G401.6 (cell line): ENCODE data around the gene SNX8.

Experiments
- FAIRE-seq: peaks from 2 replicates; lab custom pipeline; 2012; peaks lifted over from hg19 to GRCh38; lab: Jason Lieb, UNC

The SNX8 gene

DNA sequence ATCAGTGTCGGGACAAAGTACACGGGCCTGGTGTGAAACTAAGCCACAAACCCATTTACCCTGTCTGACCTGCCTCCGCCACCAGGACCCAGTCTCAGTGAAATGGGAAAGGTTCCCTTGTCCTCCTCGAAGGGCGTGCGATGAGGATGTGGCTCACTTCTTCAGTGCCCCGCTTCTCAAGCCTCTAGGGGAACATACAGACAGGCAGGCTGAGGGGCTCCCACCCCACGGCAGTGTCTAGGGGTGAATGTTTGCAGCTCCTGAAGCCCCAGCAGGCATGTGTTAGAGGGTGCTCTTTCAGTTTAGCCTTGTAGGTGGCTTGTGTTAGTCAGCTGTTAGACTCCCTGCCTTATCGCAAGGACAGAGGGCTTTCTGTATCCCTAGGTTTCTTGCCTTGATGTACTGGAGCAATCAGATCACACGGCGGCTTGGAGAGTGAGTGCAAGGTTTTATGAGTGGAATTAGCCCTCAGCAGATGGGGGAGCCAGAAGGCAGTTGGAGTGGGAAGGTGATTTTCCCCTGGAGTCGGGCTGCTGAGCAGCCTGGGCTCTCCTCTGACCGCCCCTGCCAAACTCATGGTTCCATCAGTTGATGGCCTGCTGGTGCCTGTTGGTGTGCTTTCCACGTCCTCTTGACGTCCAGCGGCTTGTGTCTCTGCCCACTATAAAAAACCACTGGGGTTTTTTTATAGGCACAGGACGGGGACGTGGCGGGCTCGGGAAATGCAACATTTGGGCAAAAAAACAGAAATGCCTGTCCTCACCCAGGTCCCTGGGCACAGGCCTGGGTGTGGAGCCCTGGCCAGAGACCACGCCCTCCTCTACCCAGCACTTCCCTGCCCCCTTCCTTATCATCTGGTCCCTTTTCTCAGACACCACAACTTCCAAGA lies 71.5 kb downstream of the SNX8 start:
- no peak for FAIRE-seq

DNA sequence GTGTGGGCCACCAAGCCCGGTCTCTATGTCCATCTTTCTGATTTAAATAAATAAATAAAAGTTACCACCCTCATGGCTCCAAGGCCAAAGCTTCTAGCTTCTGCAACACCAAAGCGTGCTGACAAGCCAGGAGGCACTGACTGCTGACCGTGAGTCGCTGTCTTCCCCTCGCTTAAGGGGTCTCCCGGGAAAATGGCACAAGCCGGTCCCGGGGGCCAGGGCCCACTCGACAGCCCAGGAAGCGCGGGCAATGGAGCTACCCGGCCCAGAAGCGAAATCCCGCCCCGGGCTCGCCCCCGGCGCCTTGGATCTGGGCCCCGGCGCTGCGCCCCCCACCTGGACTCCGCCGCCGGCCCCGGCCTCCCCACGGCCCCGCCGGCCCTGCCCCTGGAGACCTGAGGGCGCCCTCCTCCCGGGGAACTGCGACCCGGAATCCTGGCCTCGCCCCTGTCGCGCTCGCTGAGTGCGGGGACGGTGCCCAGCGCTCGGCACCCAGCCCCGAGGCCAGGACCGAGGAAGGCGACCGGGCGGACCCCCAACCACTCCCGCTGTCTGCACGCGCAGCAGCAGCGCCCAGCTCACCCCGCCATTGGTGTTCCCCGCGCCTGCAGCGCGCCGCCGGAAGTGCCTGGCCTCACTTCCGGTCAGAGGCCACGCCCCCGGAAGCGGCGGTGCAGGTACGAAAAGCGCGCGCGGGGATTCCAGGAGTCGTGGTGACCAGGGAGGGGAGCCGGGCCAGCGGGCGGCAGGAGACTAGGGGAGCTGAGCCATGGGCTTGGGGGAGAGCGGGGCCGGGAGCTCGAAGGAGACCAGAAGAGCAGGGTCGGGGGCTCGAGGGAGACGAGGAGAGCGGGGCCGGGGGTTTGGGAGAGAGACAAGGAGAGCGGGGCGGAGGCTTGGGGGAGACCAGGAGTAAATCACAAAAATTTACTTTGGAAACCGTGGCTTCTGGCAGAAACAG lies 72.4 kb downstream of the SNX8 start, which contains the start of the genes MRM2 and NUDT1:
MRM2 (minus strand) TSS at position 626 of the 961 bp plus-strand sequence; CDS start at position 590, 36 bp downstream.
NUDT1 (plus strand) TSS at position 647 of the 961 bp plus-strand sequence. CDS start 2,349 bp downstream, outside the sequence.
- peak; percentile 57 for FAIRE-seq

DNA sequence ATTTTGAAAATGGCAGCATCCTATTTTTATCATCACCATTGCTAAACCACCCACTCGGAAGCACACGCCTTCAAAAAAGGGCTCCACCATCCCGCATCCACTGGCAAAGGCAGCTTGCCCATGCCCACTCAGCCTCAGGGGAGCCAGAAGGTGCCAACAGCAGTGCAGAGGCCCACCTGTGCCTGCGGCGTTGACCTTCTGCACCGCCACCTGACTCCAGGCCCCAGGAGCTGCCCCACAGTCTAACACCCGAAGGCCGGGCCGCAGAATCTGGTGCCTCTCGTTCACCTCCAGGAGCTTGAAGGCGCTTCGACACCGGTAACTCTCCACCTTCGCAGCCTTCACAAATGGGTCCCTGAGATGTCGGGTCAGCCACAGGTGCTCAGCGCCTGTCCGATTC lies 75.0 kb downstream of the SNX8 start:
- no peak for FAIRE-seq

DNA sequence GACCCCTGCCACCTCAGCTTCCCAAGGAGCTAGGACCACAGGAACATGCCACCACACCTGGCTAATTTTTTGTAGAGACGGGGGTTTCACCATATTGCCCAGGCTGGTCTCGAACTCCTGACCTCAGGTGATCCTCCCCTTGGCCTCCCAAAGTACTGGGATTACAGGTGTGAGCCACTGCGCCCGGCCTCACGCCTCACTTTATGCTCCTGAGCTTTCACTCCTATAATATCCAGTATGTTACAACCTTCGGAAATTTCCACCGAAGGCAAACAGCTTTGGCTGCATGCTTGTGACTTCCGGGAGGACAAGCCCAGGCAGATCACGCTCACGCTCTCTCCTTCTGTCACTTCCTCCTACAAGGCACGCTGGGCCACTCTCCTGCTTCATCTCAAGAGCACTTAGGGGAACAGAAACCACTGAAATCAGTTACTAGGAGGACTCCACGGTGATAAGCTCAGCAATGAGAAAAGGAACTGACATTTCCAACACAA lies 77.1 kb downstream of the SNX8 start:
- FAIRE-seq = no peak

DNA sequence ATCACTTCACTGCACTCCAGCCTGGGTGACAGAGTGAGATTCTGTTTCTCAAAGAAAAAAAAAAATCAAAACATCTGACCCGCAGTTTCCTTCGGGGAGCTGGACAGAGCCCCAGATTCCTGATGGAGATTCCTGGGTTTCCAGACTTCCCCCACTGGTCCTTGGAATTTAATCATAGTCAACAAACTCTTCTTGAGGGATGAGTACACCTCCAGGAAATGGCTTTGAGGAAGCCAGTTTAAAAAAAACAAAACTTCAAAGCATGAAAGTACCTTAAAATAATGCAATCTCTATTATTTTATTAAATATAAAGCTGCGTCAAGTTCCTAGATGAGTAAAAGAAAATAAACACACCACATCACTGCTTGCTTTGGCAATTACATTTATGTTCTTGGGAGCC lies 80.3 kb downstream of the SNX8 start:
- no peak for FAIRE-seq

DNA sequence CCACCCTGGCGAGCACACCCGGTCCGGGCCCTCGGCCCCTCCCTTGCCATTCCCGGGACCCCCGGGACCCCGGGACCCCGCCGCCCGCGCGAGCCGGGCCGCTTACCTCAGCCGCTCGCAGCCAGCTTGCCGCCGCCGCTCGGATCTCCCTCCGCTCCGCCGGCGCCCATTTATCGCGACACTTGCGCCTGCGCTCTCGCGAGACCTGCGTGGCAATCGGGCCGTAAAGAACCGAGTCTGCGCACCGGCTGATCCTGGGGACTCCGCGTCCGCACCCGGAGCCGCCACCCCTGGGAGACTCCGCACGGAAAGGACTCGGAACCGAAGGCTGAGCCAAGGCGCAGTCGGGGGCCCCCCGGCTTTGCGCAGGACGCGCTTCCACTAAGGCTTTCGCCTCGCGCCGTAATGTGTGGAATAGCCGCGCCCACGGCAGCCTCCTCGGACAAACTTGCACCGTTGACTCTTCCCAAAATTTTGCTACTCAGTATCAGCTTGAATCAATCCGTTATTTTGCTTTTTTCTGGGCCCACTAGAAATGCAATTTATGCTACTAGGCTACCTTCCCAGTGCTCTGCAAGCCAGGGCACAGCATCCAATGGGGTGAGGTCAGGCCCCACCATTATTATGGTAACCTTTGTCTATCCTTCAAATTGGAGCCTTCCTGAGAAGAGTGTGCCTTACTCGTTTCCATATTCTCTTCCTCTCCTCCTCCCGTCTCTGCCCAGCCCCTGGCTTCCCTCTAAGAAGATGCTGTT lies 81.3 kb downstream of the SNX8 start, which contains the start of gene MAD1L1:
MAD1L1 (minus strand) TSS at position 180 of the 755 bp plus-strand sequence. CDS start 2,812 bp downstream, outside the sequence.
- peak; percentile 80 for FAIRE-seq

DNA sequence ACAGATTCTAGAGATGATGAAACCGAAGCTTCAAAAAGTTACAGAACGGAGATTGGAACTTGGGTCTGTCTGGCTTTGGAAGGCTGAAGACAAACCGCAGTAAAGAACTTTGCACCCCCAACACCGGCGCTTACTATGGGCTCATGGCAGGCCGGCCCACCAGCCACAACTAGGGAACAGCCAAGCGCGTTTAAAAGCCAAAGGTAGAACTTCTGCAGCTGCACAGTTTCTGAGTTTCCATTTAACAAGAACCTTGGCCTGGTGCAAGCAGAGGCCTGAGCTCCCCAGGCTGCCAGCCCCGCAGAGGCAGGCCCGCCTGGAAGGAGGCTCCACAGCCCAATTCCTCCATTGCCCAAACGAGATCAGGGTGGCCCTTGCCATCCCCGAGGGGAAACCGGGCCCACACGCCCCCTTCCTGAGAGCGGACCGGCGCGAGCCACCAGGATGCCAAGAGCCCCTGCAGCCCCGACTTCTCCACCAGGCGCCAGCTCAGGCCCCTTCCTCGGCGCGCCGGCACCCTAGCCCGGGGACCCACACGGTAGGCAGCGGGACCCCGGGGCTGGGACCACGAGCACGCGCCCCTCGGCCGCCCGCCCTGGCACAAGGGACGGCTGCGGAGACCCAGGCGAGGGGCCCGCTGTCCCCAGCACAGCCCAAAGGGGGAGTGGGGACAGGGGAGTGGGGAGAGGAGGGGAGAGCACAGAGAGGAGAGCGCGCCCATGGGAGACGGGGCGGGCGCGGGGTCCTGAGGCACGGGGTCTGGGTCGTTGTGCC lies 82.1 kb downstream of the SNX8 start:
- no peak for FAIRE-seq

DNA sequence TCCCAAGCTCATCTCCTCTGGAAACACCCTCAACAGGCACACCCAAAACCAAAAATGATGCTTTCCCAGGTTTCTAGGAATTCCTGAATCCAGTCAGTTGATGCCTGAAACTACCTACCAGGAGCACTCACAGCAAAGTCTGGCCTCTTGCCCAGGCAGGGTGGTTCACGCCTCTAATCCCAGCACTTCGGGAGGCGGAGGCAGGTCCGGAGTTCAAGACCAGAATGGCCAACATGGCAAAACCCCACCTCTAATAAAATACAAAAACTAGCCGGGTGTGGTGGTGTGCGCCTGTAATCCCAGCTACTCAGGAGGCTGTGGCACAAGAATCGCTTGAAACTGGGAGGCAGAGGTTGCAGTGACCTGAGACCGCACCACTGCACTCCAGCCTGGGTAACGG lies 83.4 kb downstream of the SNX8 start:
- FAIRE-seq = no peak

DNA sequence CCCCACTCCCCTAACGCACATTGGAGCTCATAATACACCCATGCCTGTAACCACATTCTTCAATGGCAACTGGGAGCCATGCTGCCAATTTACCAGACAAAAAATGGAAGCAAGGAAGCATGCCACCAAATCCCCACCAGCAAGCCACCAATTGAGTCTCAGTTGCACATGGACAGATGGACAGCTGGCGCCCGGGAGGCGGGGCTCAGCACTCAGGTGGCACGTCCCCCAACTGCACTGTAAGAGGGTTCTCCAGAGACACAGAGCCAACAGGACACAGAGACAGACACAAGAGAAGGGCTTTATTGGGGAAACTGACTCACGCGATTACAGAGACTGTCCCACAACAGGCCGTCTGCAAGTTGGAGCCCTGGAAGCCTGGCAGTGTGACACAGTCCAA lies 84.0 kb downstream of the SNX8 start:
- no peak for FAIRE-seq

DNA sequence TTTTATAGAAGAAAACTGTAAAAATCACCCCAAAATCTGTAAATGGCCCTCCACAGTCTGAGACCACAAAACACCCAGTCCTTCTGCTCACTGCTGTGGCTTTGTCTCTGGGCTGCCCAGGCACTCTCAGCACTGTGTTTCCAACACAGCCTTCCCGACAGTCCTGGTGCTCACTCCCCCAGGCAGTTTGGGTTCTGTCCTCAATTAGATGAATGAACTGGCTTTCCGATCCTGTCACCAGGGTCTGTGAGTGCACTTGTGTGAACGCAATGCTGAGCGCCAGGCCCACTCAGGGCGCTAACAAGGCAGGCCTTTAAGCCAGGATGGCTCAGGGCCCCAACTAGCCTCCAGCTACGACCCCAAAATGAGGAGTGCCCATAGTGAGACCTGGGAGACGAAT lies 84.8 kb downstream of the SNX8 start:
- no peak for FAIRE-seq

DNA sequence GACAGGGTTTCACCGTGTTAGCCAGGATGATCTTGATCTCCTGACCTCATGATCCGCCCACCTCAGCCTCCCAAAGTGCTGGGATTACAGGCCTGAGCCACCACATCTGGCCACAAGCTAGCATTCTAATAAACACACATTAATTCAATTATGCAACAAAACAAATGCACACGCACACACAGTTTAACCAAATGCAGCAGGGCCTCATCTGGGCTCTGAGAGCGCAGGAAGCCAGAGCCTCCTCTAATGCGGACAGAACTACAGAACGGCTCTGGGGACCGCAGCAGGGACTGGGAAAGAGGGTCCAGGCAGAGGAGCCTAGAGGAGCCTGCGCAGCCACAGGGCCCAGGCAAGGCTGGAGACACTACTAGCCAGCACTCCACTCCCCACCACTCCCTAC lies 85.3 kb downstream of the SNX8 start:
- FAIRE-seq = no peak

DNA sequence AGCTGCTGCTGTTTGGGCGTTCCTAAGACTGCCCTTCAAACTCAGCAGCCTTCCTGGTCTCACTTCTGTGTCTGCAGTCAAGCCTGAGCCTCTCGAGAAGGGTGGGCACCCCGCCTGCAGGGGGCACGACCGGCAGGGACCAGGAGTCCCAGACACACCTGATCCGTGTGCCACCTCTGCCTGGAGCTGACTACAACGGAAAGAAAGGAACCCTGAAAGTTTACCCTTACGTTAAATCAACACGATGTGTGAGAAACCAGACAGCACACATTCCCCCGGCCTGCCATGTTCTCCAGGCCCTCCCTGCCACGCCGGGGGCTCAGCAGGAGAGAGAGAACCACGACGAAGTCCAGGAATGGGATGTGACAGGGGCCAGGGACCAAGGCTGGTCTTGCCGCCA lies 86.5 kb downstream of the SNX8 start:
- FAIRE-seq = no peak

DNA sequence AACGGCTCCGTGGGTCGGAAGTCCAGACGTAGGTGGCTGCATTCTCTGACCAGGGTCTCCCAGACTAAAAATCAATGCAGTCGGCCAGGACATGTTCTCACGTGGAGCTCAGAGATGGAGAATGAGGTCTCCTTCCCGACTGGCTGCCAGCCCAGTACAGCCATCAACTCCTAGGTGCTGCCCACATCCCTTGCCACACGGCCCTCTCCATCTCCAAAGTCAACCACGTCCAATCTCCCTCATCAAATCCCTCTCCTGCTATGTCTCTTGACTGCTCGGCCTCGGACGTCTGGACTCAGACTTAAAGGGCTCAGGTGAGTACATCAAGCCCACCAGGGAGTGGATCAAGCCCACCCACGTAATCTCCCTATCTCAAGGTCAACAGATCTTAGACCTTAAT lies 88.4 kb downstream of the SNX8 start:
- FAIRE-seq = no peak

DNA sequence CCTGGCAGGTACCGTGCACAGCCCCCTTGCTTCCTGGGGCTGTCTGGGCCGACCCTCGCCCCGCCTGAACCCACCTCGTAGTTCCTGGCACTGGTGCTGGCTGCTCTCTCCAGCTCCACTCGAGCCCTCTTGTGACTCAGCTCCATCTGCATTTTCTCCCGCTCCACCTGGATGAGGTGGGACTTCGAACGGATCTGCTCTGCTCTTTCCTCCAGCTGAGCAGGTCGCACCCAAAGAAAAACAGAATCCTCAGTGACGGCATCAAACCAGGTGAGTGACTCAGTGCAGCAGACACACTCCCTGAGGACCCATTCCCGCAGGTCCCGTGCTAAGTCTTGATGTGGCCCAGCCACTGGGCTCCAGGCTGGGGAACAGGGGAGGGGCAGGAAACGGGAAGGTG lies 88.9 kb downstream of the SNX8 start:
- FAIRE-seq = no peak

DNA sequence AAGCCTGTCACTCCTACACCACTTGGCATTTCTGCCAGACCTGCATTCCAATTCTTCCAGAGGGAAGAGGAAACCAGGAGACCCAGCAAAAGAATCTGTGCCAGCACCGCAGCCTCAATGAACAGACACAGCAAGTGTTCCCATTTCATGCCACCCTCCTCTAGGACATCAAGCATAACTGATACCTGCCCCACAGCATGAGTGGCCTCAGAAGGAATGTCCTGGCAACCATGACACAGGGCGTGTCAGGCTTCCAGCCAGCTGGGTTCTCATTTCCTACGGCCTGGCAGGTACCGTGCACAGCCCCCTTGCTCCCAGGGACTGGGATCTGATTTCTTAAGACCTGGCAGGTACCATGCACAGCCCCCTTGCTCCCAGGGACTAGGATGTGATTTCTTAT lies 89.3 kb downstream of the SNX8 start:
- FAIRE-seq = no peak

DNA sequence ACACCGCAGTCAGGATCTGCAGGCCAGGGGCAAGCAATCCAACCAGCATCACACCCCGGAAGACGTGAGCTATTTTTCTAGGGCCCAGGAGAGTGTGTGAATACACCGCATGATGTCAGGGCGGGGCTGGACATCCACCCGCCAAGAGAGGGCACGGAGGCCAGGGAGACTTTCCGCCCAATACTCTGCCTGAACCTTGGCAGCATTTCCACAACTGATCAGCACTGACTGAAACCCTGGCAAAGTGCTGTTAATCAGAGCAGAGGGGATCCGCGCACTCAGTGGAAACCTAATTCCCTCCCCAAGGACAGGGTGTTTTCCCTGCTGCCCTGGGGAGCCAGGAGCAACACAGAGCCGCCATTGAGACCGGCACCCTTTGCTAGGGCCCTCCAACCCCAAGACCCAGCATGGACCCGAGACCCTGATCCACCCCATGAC lies 89.7 kb downstream of the SNX8 start:
- FAIRE-seq = no peak

DNA sequence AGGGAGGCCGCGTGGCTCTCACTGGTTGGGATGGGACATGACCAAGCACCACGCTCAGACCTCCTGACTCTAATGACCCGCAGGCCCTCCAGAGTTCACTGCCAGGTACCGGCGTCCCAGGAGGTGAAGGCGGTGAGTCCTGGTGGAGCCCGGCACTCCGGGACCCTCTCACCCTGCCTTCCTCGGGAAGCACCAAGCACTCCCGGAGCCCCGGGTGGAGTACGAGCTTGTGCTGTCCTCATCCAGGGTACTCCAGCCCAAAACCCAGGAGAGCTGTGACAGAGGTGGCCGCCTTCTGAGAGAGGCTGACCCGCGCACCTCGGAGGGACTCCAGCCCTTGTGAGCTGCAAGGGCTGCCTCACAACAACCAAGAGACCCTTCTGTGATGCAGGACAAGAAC lies 90.9 kb downstream of the SNX8 start:
- no peak for FAIRE-seq

DNA sequence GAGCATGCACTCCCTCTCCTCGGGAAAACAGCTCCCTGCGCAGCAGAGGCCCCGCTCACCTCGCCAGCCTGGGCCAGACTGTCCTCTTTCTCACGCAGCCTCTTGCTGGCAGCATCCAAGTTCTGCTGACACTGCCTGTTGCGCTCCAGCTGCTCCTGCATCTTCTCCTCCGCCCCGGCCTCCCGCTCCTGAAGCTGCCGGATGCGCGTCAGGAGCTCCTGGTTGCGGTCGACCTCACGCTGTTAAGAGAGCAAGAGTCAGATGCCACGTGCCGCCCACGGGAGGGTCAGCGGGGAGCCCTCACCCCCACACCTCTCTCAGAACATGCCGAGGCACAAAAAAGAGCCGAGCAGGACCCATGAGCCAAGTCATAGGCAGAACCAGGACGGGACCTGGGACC lies 91.7 kb downstream of the SNX8 start:
- FAIRE-seq = no peak

DNA sequence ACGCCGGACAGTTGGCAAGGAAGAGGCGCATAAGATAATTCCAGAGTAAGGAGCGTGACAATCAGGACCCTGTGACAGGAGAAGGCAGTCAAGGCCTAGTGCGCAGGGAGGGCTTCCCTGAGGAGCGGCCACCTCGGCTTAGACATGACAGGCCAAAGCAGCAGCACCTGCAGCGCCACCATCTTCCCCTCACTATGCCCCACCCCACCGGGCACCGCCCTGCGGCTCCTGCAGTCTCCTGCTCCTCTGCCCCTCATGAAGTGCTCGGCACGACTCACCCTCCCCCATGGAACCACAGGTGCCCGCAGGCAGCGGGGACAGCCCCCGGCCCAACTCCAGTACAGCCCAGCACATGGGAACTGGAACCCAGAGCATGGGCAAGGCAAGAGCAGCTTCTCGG lies 93.3 kb downstream of the SNX8 start:
- FAIRE-seq = no peak

DNA sequence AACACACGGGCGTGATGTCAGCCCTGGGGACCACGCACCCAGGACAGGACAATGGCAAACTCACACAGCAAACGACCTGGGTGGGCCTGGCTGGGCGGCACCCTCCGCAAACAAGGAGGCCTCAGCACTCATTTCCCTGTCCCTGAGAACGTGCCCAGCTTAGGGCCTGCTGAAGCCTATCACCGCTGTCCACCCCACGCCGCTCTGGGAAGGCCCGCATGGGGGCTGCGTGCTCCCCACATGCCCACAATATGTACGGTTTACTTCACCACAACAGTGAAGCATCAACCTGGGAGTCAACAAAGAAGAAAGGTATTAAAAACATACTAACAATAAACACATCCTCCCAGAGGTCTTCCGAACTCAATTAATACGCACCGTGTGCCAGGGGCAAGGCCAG lies 93.7 kb downstream of the SNX8 start:
- FAIRE-seq = no peak

DNA sequence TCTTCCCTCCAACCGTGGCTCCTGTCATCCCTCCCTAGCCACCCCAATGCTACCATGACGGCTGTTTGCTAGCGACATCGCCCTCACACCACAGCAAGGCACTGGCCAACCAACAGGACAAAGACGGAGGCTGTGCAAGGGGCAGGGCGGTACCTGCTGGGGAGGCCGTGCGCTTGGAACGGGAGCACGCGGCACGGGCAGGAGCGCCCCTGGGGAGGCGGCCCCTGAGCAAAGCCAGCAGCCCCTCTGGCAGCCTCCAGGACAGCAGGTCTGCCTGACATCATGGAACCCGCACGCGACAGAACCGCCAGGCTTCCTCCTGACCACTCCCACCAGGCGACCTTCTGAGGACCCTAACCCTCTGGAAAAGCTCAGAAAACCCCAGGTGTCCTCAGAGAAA lies 94.2 kb downstream of the SNX8 start:
- FAIRE-seq = no peak
